Dedifferentiated amniotic fluid mesenchymal stem cell (primary cell): ENCODE measurements around the gene UBE2E1.
"Not testable (repeated sequence)": the region's sequence is repeated elsewhere in the genome, so short reads cannot be mapped to it uniquely, and the experiment has no call there.

Source experiments
- DNase-seq: peaks from one replicate; pipeline ENCODE4 v3.0.0-alpha.2; 2016; ENCODE audit errors: extremely low spot score

Gene UBE2E1

DNA sequence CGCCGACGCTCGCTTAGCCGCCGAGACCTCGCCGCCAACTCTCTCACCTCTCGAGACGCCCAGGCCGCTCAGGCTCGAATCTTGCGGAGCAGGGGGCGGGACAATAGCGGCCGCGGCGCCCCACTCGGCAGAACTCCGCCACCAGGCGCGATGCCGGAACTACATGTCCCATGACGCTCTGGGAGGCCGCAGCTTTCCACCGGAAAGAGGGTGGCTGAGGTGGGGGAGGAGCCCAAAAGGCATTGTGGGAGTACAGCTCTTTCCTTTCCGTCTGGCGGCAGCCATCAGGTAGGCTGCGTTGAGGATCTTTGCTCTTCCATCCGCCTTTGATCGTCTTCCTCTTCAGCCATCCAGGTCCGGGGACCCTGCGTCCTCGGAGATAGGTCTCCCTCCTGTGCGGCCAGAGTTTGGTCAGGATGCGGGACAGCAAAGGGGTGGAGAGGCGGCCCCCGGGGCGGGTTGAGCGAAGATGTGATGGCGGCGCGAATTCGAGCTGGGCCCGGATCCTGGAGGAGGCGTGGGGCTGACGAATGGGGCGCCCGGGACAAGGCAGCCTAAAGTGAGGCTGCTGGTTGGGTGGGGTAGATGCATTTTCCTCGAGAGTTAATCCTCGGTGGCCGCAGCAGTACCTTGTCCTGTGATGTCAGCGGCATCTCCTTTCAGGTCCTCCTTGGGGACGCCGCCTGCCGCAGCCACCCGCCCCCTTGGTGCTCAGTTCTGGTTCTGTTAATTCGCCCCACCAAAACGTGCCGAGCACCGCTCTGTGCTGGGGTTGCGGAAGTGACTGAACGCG, 111.3 kb downstream of the UBE2E1 start, which contains the start of the genes NKIRAS1 and RPL15:
Gene NKIRAS1, minus strand, starts transcription at position 105 of the 793 bp plus-strand sequence. CDS start 6,086 bp downstream, outside the sequence.
Gene RPL15, plus strand, starts transcription at position 247 of the 793 bp plus-strand sequence. CDS start 728 bp downstream, outside the sequence.
- peak; percentile 97 for DNase-seq

DNA sequence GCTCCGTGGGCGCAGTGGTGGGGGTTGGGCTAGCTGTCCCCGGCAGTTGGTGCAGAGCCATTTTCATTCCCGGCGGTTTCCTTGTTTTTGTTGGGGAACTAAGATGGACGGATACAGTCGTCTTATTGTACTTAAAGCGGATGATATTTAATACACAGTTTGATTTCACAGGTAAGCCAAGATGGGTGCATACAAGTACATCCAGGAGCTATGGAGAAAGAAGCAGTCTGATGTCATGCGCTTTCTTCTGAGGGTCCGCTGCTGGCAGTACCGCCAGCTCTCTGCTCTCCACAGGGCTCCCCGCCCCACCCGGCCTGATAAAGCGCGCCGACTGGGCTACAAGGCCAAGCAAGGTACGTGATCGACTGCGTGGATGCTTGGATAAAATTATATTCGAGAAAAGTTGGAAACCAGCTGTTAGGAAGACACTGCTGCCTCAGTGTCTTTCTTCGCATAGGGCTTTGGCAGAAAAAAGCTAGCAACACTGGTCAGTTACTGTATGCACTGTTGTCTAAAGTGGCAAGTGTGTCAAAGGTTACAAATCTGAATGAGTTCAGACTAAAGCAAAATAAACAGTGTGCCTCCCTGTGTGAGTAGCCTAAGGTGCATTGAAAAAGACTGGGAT, 112.0 kb downstream of the UBE2E1 start:
- not testable (repeated sequence) for DNase-seq

- DNase-seq, result not testable (repeated sequence)
Measured at GRCh38 chr3:23918331-23918730, 112.6 kb downstream of the UBE2E1 start.

DNA sequence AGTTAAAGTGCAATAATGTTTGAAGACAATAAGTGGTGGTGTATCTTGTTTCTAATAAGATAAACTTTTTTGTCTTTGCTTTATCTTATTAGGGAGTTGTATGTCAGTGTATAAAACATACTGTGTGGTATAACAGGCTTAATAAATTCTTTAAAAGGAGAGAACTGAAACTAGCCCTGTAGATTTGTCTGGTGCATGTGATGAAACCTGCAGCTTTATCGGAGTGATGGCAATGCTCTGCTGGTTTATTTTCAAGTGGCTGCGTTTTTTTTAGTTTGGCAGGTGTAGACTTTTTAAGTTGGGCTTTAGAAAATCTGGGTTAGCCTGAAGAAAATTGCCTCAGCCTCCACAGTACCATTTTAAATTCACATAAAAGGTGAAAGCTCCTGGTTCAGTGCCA, 113.9 kb downstream of the UBE2E1 start:
- DNase-seq, result no peak

DNA sequence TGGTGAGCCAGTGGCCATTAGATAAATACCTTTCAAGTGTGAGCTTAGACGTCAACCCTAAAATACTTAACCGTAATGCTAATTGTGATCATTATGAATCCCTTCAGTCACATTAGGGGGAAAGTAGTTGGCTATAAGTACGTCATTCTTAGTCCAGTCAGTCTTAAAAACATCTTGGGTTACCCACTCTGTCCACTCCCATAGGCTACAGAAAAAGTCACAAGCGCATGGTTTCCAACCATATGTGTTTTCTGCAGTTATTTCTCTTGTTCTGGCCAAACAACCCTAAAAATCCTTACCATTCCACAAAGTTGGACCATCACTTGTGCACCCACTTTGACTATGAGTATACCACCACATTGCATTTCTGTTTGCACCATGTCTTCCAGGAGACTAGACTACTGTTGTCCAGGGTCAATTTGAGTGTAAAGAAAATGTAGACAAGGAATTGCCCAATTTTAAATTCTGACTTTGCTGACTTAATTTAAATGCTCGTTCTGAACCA, 114.4 kb downstream of the UBE2E1 start:
- DNase-seq, result no peak

- no peak for DNase-seq
Measured at GRCh38 chr3:23921052-23921511, 115.3 kb downstream of the UBE2E1 start.

- DNase-seq, result peak; percentile 59
Measured at GRCh38 chr3:23923786-23924185, 118.0 kb downstream of the UBE2E1 start.

DNA sequence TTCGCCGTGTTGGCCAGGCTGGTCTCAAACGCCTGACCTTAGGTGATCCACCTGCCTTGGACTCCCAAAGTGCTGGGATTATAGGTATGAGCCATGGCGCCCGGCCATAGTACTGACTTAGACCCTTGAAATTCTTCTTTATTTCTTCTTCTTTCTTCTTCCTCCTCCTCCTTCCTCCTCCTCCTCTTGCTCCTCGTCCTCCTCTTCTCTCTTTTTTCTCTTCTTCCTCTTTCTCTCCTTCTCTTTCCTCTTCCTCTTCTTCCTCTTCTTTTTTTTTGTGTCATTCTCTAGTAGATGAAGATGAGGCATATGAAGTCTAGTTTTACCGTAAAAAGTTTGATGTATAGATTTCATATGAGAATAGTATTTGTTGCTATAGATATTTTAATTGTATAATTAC, 120.5 kb downstream of the UBE2E1 start:
- DNase-seq, result no peak

- DNase-seq, result no peak
Measured at GRCh38 chr3:23926736-23927135, 121.0 kb downstream of the UBE2E1 start.

- no peak for DNase-seq
Measured at GRCh38 chr3:23928524-23928923, 122.8 kb downstream of the UBE2E1 start.

DNA sequence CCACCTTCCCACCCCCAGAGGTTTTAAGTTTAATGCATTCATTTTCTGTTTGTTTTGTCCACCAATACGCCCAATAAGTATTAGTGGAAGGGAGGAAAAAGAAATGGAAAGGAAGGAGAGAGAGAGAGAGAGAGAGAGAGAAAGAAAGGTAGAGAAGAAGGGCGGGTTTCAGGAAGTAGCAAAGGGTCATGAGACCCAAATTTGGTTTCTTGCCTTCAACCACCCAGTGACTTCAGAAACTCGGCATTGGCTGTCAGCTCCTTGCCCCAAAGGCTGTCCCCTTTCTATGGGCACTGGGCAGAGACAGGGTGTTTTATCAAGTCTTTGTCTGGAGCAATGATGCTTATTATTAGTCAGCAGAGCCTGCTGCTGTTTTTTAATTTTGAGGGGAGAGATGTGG, 125.8 kb downstream of the UBE2E1 start:
- no peak for DNase-seq

- no peak for DNase-seq
Measured at GRCh38 chr3:23932571-23932970, 126.8 kb downstream of the UBE2E1 start.

GRCh38 chr3:23934253-23934652, 128.5 kb downstream of the UBE2E1 start:
- no peak for DNase-seq

- no peak for DNase-seq
Measured at GRCh38 chr3:23937296-23937695, 131.5 kb downstream of the UBE2E1 start.

DNA sequence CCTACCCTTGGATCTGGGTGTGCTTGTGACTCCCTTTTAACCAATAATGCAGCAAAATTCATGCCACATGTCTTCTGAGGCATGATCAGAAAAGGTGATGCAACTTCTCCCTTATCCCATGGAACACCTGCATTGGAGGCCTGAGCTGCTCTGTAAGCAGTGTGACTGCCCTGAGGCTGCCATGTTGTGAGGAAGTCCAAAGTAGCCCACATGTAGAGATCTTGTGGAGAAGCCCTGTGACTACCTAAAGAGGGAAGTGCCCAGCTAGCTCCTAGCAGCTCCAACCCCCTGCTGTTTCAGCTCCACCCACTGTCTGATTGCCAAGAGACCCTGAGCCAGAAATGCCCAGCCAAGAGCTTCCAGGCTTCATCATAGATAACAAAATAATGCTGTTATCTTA, 132.9 kb downstream of the UBE2E1 start:
- no peak for DNase-seq

DNA sequence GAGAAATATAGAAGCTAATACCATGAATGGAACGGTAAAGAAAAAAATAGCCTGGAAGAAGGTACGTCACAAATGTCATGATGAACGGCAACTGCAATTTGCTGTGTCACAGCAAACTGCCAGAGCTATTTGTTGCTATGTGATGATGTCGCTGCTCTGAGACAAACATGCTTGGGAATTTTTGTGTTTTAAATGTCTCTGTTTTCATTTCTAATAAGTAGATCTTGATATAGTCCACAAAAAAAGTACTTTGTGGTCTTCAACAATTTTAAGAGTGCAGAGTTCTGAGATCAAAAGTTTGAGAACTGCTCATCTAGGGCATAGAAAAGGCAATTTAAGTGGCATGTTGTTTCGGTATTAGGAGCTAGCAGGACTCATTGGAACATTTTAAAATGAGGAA, 135.0 kb downstream of the UBE2E1 start:
- DNase-seq, result no peak
